OCI-LY3 (cell line): Measurements from ENCODE around the gene CNTNAP2.

Experiments
- H2AFZ ChIP-seq: fragments of 200-600, 300-600 bp; shearing (Covaris generic); 2 replicates; pipeline ENCODE4 v1.6.0; 2014; ENCODE audit warnings: antibody characterized with exemption, low read depth, low read length
- H3K27ac ChIP-seq: fragments of 200-600, 300-600 bp; sonication (generic); 2 replicates; pipeline ENCODE4 v1.5.1; 2014; ENCODE audit warnings: mild to moderate bottlenecking, low read length, moderate library complexity, mixed read lengths
- H3K27me3 ChIP-seq: fragments of 200-600, 300-600 bp; sonication (generic); 2 replicates; pipeline ENCODE4 v1.6.1; 2014; ENCODE audit warnings: low read depth, low read length, mixed read lengths
- H3K36me3 ChIP-seq: fragments of 200-600, 300-600 bp; sonication (generic); replicated peaks from 2 replicates; pipeline ENCODE3; 2014; ENCODE audit warnings: low read depth, low read length, mixed read lengths
- H3K4me1 ChIP-seq: fragments of 300-600, 200-600 bp; sonication (generic); 2 replicates; pipeline ENCODE4 v1.6.1; 2014; ENCODE audit warnings: low read length, mixed read lengths
- H3K4me2 ChIP-seq: fragments of 200-600, 300-600 bp; sonication (generic); 2 replicates; pipeline ENCODE4 v1.6.1; 2014; ENCODE audit warnings: low read length, mixed read lengths
- H3K4me3 ChIP-seq: fragments of 300-600, 200-600 bp; sonication (generic); 2 replicates; pipeline ENCODE4 v1.5.1; 2014; ENCODE audit warnings: antibody characterized with exemption, mild to moderate bottlenecking, low read length, moderate library complexity
- H3K79me2 ChIP-seq: fragments of 300-600, 200-600 bp; shearing (Covaris generic); 2 replicates; pipeline ENCODE4 v1.6.1; 2014; ENCODE audit warnings: mild to moderate bottlenecking, low read length, mixed read lengths
- H3K9ac ChIP-seq: fragments of 300-600, 200-600 bp; shearing (Covaris generic); 2 replicates; pipeline ENCODE4 v1.6.0; 2014; ENCODE audit warnings: mild to moderate bottlenecking, low read length, moderate library complexity
- H3K9me3 ChIP-seq: fragments of 200-600, 300-600 bp; shearing (Covaris generic); 2 replicates; pipeline ENCODE4 v1.6.1; 2014; ENCODE audit warnings: low read length, mixed read lengths; ENCODE audit not compliant: insufficient read depth
- H4K20me1 ChIP-seq: fragments of 200-600, 300-600 bp; sonication (generic); 2 replicates; pipeline ENCODE4 v1.6.1; 2016; ENCODE audit warnings: low read length, mixed read lengths; ENCODE audit not compliant: insufficient read depth
- CTCF ChIP-seq: fragments of 200-600, 300-600 bp; sonication (generic); IDR thresholded peaks from 2 replicates; pipeline ENCODE4 v1.5.1; 2014; ENCODE audit warnings: antibody characterized with exemption, low read length, low read depth
- EZH2phosphoT487 ChIP-seq: fragments of 200-600 bp; shearing (Covaris generic); IDR thresholded peaks from 2 replicates; pipeline ENCODE4 v1.6.1; 2018; ENCODE audit warnings: antibody characterized with exemption, mixed run types, low read depth

The CNTNAP2 gene

GRCh38 chr7:148180075-148180474 lies 2063.5 kb downstream of the CNTNAP2 start:
- Histone ChIP-seq H4K20me1 (no peaks in the 10 kb centered on the region), H3K4me1 (no peaks in the 10 kb centered on the region)

GRCh38 chr7:148182264-148182663 lies 2065.7 kb downstream of the CNTNAP2 start:
- Histone ChIP-seq H3K9ac (no peak overlapping the region), H3K27me3 (peaks cover 13% of the 10 kb centered on the region; the same call in 1 of the 2 replicates), H3K9me3 (no peaks in the 10 kb centered on the region), H3K4me2 (no peak overlapping the region), H3K36me3 (no peaks in the 10 kb centered on the region), H3K4me3 (no peak overlapping the region), H2AFZ (no peak overlapping the region), H4K20me1 (no peaks in the 10 kb centered on the region), H3K79me2 (no peaks in the 10 kb centered on the region), H3K4me1 (no peaks in the 10 kb centered on the region), H3K27ac (no peak overlapping the region)
- TF ChIP-seq CTCF = no peak
- no peak for TF ChIP-seq EZH2phosphoT487

More at GRCh38 chr7:148180075-148180474, 2063.5 kb downstream of the CNTNAP2 start:
- no peak for TF ChIP-seq CTCF
- no peak for TF ChIP-seq EZH2phosphoT487
- H2AFZ ChIP-seq = no peak overlapping the region
- no peaks in the 10 kb centered on the region for H3K9me3 ChIP-seq
- no peaks in the 10 kb centered on the region for H3K79me2 ChIP-seq
- H3K9ac ChIP-seq = no peak overlapping the region
- no peak overlapping the region for H3K4me2 ChIP-seq
- H3K4me3 ChIP-seq = no peak overlapping the region
- H3K27me3 ChIP-seq = peaks cover 13% of the 10 kb centered on the region; the same call in 1 of the 2 replicates
- H3K36me3 ChIP-seq = no peaks in the 10 kb centered on the region
- no peak overlapping the region for H3K27ac ChIP-seq

GRCh38 chr7:148185041-148185440 lies 2068.4 kb downstream of the CNTNAP2 start:
- no peak overlapping the region for H3K4me3 ChIP-seq
- H3K27me3 ChIP-seq = peaks cover 3% of the 10 kb centered on the region; the same call in 1 of the 2 replicates
- no peaks in the 10 kb centered on the region for H3K36me3 ChIP-seq
- H3K4me2 ChIP-seq = no peak overlapping the region
- H4K20me1 ChIP-seq = no peaks in the 10 kb centered on the region
- H3K27ac ChIP-seq = no peak overlapping the region
- H3K9me3 ChIP-seq = no peaks in the 10 kb centered on the region
- no peaks in the 10 kb centered on the region for H3K79me2 ChIP-seq
- TF ChIP-seq EZH2phosphoT487 (no peak), CTCF (no peak)
- no peak overlapping the region for H2AFZ ChIP-seq
- no peak overlapping the region for H3K9ac ChIP-seq
- H3K4me1 ChIP-seq = no peaks in the 10 kb centered on the region

GRCh38 chr7:148187471-148187870 lies 2070.9 kb downstream of the CNTNAP2 start:
- H3K36me3 ChIP-seq = no peaks in the 10 kb centered on the region
- H3K4me2 ChIP-seq = no peak overlapping the region
- H2AFZ ChIP-seq = no peak overlapping the region
- TF ChIP-seq CTCF (no peak), EZH2phosphoT487 (no peak)
- no peak overlapping the region for H3K4me3 ChIP-seq
- H3K79me2 ChIP-seq = no peaks in the 10 kb centered on the region
- no peaks in the 10 kb centered on the region; the same call in 1 of the 2 replicates for H3K27me3 ChIP-seq
- no peak overlapping the region for H3K9ac ChIP-seq
- no peaks in the 10 kb centered on the region for H3K9me3 ChIP-seq
- H3K4me1 ChIP-seq = no peaks in the 10 kb centered on the region
- H3K27ac ChIP-seq = no peak overlapping the region
- H4K20me1 ChIP-seq = no peaks in the 10 kb centered on the region
